Loucy (cell line): Measurements from ENCODE around the gene MSL1.

Experiments
- H2AFZ ChIP-seq: fragments of 200-600 bp; sonication (generic); 2 replicates; pipeline ENCODE4 v1.6.0; 2016; ENCODE audit warnings: antibody characterized with exemption, mild to moderate bottlenecking, low read length, moderate library complexity
- H3F3A ChIP-seq: fragments of 200-600 bp; 2 replicates; pipeline ENCODE4 v1.6.0; 2016; ENCODE audit warnings: antibody characterized with exemption, low read depth, mild to moderate bottlenecking
- H3K27me3 ChIP-seq: fragments of 200-600 bp; sonication (generic); 2 replicates; pipeline ENCODE4 v1.6.1; 2014; ENCODE audit warnings: low read length, mild to moderate bottlenecking; ENCODE audit not compliant: insufficient read depth, poor library complexity, severe bottlenecking
- H3K36me3 ChIP-seq: fragments of 200-600 bp; sonication (generic); 2 replicates; pipeline ENCODE4 v1.6.1; 2016; ENCODE audit warnings: low read length; ENCODE audit not compliant: insufficient read depth
- H3K4me1 ChIP-seq: fragments of 200-600 bp; sonication (generic); 2 replicates; pipeline ENCODE4 v1.5.1; 2014; ENCODE audit warnings: low read length, mild to moderate bottlenecking; ENCODE audit not compliant: insufficient read depth, poor library complexity, severe bottlenecking
- H3K4me2 ChIP-seq: fragments of 200-600 bp; sonication (generic); 2 replicates; pipeline ENCODE4 v1.6.0; 2014; ENCODE audit warnings: antibody characterized with exemption, low read length, low read depth, mild to moderate bottlenecking; ENCODE audit not compliant: poor library complexity, severe bottlenecking
- H3K4me3 ChIP-seq: fragments of 200-600 bp; sonication (generic); 2 replicates; pipeline ENCODE4 v1.5.1; 2014; ENCODE audit warnings: low read length, mild to moderate bottlenecking, mixed read lengths; ENCODE audit not compliant: poor library complexity, severe bottlenecking
- H3K79me2 ChIP-seq: fragments of 200-600 bp; sonication (generic); 2 replicates; pipeline ENCODE4 v1.6.1; 2014; ENCODE audit warnings: low read length; ENCODE audit not compliant: insufficient read depth
- H3K9ac ChIP-seq: fragments of 200-600 bp; sonication (generic); 2 replicates; pipeline ENCODE4 v1.6.0; 2014; ENCODE audit warnings: mild to moderate bottlenecking, low read depth, low read length, moderate library complexity; ENCODE audit not compliant: poor library complexity, severe bottlenecking
- H3K9me2 ChIP-seq: fragments of 200-600 bp; sonication (generic); replicated peaks from 2 replicates; pipeline ENCODE4 v1.6.1; 2016; ENCODE audit warnings: low read depth, low read length, mixed read lengths
- H3K9me3 ChIP-seq: fragments of 200-600 bp; sonication (generic); 2 replicates; pipeline ENCODE4 v1.6.1; 2014; ENCODE audit warnings: mild to moderate bottlenecking, antibody characterized with exemption, low read length, low read depth; ENCODE audit not compliant: insufficient read depth
- H4K20me1 ChIP-seq: fragments of 200-600 bp; sonication (generic); 2 replicates; pipeline ENCODE4 v1.6.0; 2014; ENCODE audit warnings: antibody characterized with exemption, low read length, mild to moderate bottlenecking; ENCODE audit not compliant: insufficient read depth, poor library complexity, severe bottlenecking
- EZH2phosphoT487 ChIP-seq: fragments of 200-600 bp; IDR thresholded peaks from 2 replicates; pipeline ENCODE4 v1.6.1; 2018; ENCODE audit warnings: antibody characterized with exemption, mild to moderate bottlenecking, moderate library complexity, borderline replicate concordance
- TF ChIP-seq, protein P1 (sequence below): fragments of 200-600 bp; sonication (generic); conservative IDR thresholded peaks from 2 replicates; pipeline ENCODE4 v1.5.1; 2014; ENCODE audit warnings: mild to moderate bottlenecking, antibody characterized with exemption, low read length

MSL1 gene

DNA sequence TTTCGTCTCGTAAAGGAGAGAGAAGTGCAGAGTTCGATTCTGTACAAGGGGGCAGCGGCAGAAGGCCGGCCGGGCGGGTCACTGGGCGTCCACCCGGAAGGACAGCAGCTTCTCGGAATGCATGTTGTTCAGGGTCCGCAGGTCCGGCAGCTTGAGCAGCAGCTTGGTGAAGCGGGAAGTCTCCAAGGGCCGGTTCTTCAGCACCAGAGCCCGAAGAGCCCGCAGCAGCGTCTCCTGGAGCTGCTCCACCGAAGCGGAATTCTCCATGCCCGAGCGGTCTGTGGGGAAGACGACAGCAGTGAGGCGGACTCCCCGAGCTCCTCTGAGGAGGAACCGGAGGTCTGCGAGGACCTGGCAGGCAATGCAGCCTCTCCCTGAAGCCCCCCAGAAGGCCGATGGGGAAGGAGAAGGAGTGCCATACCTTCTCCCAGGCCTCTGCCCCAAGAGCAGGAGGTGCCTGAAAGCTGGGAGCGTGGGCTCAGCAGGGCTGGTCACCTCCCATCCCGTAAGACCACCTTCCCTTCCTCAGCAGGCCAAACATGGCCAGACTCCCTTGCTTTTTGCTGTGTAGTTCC lies 28.7 kb upstream of the MSL1 start:
- no peak overlapping the region for H2AFZ ChIP-seq
- no peak overlapping the region for H3K4me3 ChIP-seq
- no peaks in the 10 kb centered on the region for H3K9me3 ChIP-seq
- H3K79me2 ChIP-seq: no peaks in the 10 kb centered on the region; the same call in 1 of the 2 replicates
- H3K4me1 ChIP-seq: peaks cover 32% of the 10 kb centered on the region
- no peak for TF ChIP-seq EZH2phosphoT487
- TF ChIP-seq, protein P1, sequence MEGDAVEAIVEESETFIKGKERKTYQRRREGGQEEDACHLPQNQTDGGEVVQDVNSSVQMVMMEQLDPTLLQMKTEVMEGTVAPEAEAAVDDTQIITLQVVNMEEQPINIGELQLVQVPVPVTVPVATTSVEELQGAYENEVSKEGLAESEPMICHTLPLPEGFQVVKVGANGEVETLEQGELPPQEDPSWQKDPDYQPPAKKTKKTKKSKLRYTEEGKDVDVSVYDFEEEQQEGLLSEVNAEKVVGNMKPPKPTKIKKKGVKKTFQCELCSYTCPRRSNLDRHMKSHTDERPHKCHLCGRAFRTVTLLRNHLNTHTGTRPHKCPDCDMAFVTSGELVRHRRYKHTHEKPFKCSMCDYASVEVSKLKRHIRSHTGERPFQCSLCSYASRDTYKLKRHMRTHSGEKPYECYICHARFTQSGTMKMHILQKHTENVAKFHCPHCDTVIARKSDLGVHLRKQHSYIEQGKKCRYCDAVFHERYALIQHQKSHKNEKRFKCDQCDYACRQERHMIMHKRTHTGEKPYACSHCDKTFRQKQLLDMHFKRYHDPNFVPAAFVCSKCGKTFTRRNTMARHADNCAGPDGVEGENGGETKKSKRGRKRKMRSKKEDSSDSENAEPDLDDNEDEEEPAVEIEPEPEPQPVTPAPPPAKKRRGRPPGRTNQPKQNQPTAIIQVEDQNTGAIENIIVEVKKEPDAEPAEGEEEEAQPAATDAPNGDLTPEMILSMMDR: no peak
- no peaks in the 10 kb centered on the region for H3K9me2 ChIP-seq
- peaks cover 15% of the 10 kb centered on the region; the same call in 1 of the 2 replicates for H3K36me3 ChIP-seq
- H3F3A ChIP-seq: no peaks in the 10 kb centered on the region
- no peak overlapping the region for H3K4me2 ChIP-seq
- no peak overlapping the region for H3K9ac ChIP-seq
- H3K27me3 ChIP-seq: no peaks in the 10 kb centered on the region
- no peaks in the 10 kb centered on the region for H4K20me1 ChIP-seq

DNA sequence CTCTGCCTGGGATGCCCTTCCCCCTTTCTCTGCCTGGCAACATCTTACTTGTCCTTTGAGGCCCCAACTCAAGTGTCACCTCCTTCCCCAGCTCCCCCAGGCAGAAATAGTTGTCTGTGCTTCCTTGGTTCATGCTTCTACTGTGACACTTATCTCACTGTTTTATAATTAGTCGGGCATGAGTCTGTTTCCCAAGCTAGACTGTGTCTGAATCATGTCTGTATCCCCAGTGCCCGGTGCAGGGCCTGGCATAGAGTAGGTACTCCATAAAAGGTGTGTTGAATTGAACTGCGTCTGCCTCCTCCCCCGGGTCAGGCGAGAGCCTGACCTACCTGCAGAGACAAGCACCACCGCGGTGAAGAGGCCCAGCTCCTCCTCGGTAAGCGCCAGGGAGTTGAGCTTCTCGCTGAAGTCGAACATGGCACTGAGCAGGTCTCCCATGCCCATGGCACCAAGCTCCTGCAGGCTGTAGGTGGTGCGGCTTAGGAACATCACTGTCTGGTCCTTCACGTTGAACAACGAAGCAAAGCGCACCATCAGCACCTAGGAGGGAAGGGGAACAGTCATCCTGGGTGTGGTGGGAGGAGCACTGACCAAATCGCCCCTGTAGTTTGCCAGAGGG lies 28.1 kb upstream of the MSL1 start:
- Histone ChIP-seq H3K36me3 (peaks cover 9% of the 10 kb centered on the region; the same call in 1 of the 2 replicates), H3K9me3 (no peaks in the 10 kb centered on the region), H3K27me3 (no peaks in the 10 kb centered on the region), H2AFZ (no peak overlapping the region), H3K4me3 (no peak overlapping the region), H3K4me2 (no peak overlapping the region), H3K9me2 (no peaks in the 10 kb centered on the region), H3F3A (no peaks in the 10 kb centered on the region), H3K9ac (no peak overlapping the region), H3K4me1 (peaks cover 38% of the 10 kb centered on the region), H4K20me1 (no peaks in the 10 kb centered on the region), H3K79me2 (no peaks in the 10 kb centered on the region; the same call in 1 of the 2 replicates)
- TF ChIP-seq, protein P1: no peak
- TF ChIP-seq EZH2phosphoT487: no peak

DNA sequence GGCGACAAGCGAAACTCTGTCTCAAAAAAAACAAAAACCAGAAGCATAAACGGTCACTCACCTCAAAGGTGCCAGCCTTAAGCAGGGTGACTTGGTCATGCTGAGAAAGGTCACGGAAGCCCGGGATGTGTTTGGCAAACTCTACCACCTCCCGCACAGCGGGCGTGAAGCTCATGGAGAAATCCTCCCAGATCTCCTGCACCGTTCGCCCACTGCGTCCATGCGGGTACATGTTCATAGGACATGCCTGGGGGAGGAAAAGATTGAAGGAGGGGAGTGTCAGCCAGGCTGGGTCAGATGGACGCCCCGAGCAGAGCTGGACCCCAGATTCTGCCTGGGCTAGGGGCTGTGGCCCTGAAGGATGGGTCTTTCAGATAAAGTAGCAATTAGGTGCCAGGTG lies 26.9 kb upstream of the MSL1 start:
- H3K9me3 ChIP-seq: no peaks in the 10 kb centered on the region
- H3K79me2 ChIP-seq: peaks cover 6% of the 10 kb centered on the region; the same call in 1 of the 2 replicates
- no peak overlapping the region for H3K4me2 ChIP-seq
- H3K9me2 ChIP-seq: no peaks in the 10 kb centered on the region
- no peak overlapping the region for H2AFZ ChIP-seq
- H3K4me3 ChIP-seq: no peak overlapping the region
- H3K9ac ChIP-seq: no peak overlapping the region
- H4K20me1 ChIP-seq: peaks cover 5% of the 10 kb centered on the region
- peaks cover 46% of the 10 kb centered on the region for H3K4me1 ChIP-seq
- no peaks in the 10 kb centered on the region; the same call in 1 of the 2 replicates for H3K36me3 ChIP-seq
- no peaks in the 10 kb centered on the region for H3F3A ChIP-seq
- no peak for TF ChIP-seq EZH2phosphoT487
- TF ChIP-seq, protein P1: no peak
- H3K27me3 ChIP-seq: no peaks in the 10 kb centered on the region
